Activated T-cell treated with anti-CD3 and anti-CD28 coated beads, Interleukin-2, amount 50 U/mL, for 4 hours (primary cell): ENCODE results near the gene PRAMEF4. TPM values are rescaled to one million over a fixed set of nuclear protein-coding genes. Genes with fewer than 3 reads are reported as not detected.
"Not testable (repeated sequence)": the region's sequence is repeated elsewhere in the genome, so short reads cannot be mapped to it uniquely, and the experiment has no call there.

ENCODE experiments used
- ATAC-seq, 2 donors: fragments of 200-7000 bp; cut with Tn5 transposase; one replicate each; pipeline ENCODE4 v1.10.0; 2021
- DNase-seq: peaks from one replicate; pipeline ENCODE4 v3.0.0-alpha.2; 2020
- H3K27me3 Mint-ChIP-seq: one replicate; pipeline ENCODE4 v1.8.0; 2021; ENCODE audit warnings: low read depth, mixed read lengths
- H3K36me3 Mint-ChIP-seq: one replicate; pipeline ENCODE4 v1.8.0; 2022; ENCODE audit warnings: mixed read lengths; ENCODE audit not compliant: insufficient read depth
- H3K4me1 Mint-ChIP-seq: one replicate; pipeline ENCODE4 v1.8.0; 2021; ENCODE audit warnings: low read depth, mixed read lengths
- H3K4me3 Mint-ChIP-seq: one replicate; pipeline ENCODE4 v1.8.0; 2021; ENCODE audit warnings: mild to moderate bottlenecking, moderate library complexity, mixed read lengths
- H3K9me3 Mint-ChIP-seq: one replicate; pipeline ENCODE4 v1.8.0; 2021; ENCODE audit warnings: mixed read lengths
- total RNA-seq, 3 donors: library from RNA; stranded (reverse); gene quantifications; one replicate each; pipeline ENCODE4 v1.2.1, GENCODE V29; 2021

Gene PRAMEF4
- total RNA-seq, result not detected

GRCh38 chr1:12886101-12886500, at the start of gene PRAMEF4:
TSS of gene PRAMEF4 (minus strand) at chr1:12886201. CDS start at chr1:12883394, 2,807 bp downstream.
- not testable (repeated sequence) for DNase-seq, H3K4me3 Mint-ChIP-seq, ATAC-seq, H3K27me3 Mint-ChIP-seq, H3K4me1 Mint-ChIP-seq, H3K9me3 Mint-ChIP-seq, H3K36me3 Mint-ChIP-seq

GRCh38 chr1:12924368-12924767, 38.4 kb upstream of the PRAMEF4 start:
- DNase-seq, H3K4me1 Mint-ChIP-seq, H3K27me3 Mint-ChIP-seq, H3K4me3 Mint-ChIP-seq, ATAC-seq, H3K9me3 Mint-ChIP-seq, H3K36me3 Mint-ChIP-seq: not testable (repeated sequence)

- ATAC-seq, H3K4me3 Mint-ChIP-seq, H3K36me3 Mint-ChIP-seq, H3K27me3 Mint-ChIP-seq, DNase-seq, H3K4me1 Mint-ChIP-seq, H3K9me3 Mint-ChIP-seq: not testable (repeated sequence)
Measured at GRCh38 chr1:12921749-12922148, 35.7 kb upstream of the PRAMEF4 start.

GRCh38 chr1:12916310-12916709, 30.3 kb upstream of the PRAMEF4 start, which contains the start of gene PRAMEF7:
TSS of gene PRAMEF7 (plus strand) at chr1:12916610. CDS start at chr1:12917693, 1,083 bp downstream.
- not testable (repeated sequence) for H3K4me1 Mint-ChIP-seq, H3K27me3 Mint-ChIP-seq, H3K36me3 Mint-ChIP-seq, DNase-seq, ATAC-seq, H3K4me3 Mint-ChIP-seq, H3K9me3 Mint-ChIP-seq

GRCh38 chr1:12903793-12904572, 18.0 kb upstream of the PRAMEF4 start:
- DNase-seq, H3K9me3 Mint-ChIP-seq, ATAC-seq, H3K4me1 Mint-ChIP-seq, H3K27me3 Mint-ChIP-seq, H3K4me3 Mint-ChIP-seq, H3K36me3 Mint-ChIP-seq: not testable (repeated sequence)

GRCh38 chr1:12899186-12899585, 13.2 kb upstream of the PRAMEF4 start:
- not testable (repeated sequence) for H3K36me3 Mint-ChIP-seq, H3K27me3 Mint-ChIP-seq, DNase-seq, H3K9me3 Mint-ChIP-seq, ATAC-seq, H3K4me1 Mint-ChIP-seq, H3K4me3 Mint-ChIP-seq

GRCh38 chr1:12898170-12898569, 12.2 kb upstream of the PRAMEF4 start, which contains the start of gene PRAMEF10:
TSS of gene PRAMEF10 (minus strand) at chr1:12898270. CDS start at chr1:12895847, 2,423 bp downstream.
- DNase-seq, H3K4me3 Mint-ChIP-seq, H3K4me1 Mint-ChIP-seq, H3K27me3 Mint-ChIP-seq, H3K9me3 Mint-ChIP-seq, H3K36me3 Mint-ChIP-seq, ATAC-seq: not testable (repeated sequence)

GRCh38 chr1:12878453-12878852, 7.5 kb downstream of the PRAMEF4 start:
- H3K27me3 Mint-ChIP-seq, H3K36me3 Mint-ChIP-seq, H3K9me3 Mint-ChIP-seq, H3K4me3 Mint-ChIP-seq, H3K4me1 Mint-ChIP-seq, ATAC-seq, DNase-seq: not testable (repeated sequence)

- not testable (repeated sequence) for H3K9me3 Mint-ChIP-seq, H3K4me1 Mint-ChIP-seq, H3K27me3 Mint-ChIP-seq, H3K4me3 Mint-ChIP-seq, H3K36me3 Mint-ChIP-seq, ATAC-seq, DNase-seq
Measured at GRCh38 chr1:12863131-12863880, 22.7 kb downstream of the PRAMEF4 start.

- not testable (repeated sequence) for H3K4me3 Mint-ChIP-seq, H3K36me3 Mint-ChIP-seq
- H3K27me3 Mint-ChIP-seq, result peaks cover 11% of the 10 kb centered on the region
Measured at GRCh38 chr1:12856786-12857185, 29.2 kb downstream of the PRAMEF4 start, which contains the start of gene PRAMEF2. TSS of gene PRAMEF2 (plus strand) at chr1:12857086. CDS start at chr1:12859010, 1,924 bp downstream.

GRCh38 chr1:12851779-12852178, 34.2 kb downstream of the PRAMEF4 start:
- DNase-seq (no peak), ATAC-seq (no peak)
- Mint-ChIP-seq H3K27me3 (peaks cover 22% of the 10 kb centered on the region), H3K4me3 (no peak overlapping the region), H3K4me1 (no peaks in the 10 kb centered on the region), H3K9me3 (no peaks in the 10 kb centered on the region), H3K36me3 (no peaks in the 10 kb centered on the region)

More at GRCh38 chr1:12856786-12857185, 29.2 kb downstream of the PRAMEF4 start, which contains the start of gene PRAMEF2:
- not testable (repeated sequence) for ATAC-seq, DNase-seq, H3K9me3 Mint-ChIP-seq, H3K4me1 Mint-ChIP-seq

- not testable (repeated sequence) for H3K36me3 Mint-ChIP-seq, DNase-seq, ATAC-seq, H3K9me3 Mint-ChIP-seq, H3K4me1 Mint-ChIP-seq, H3K4me3 Mint-ChIP-seq
- peaks cover 18% of the 10 kb centered on the region for H3K27me3 Mint-ChIP-seq
Measured at GRCh38 chr1:12848620-12849019, 37.4 kb downstream of the PRAMEF4 start, which contains the start of gene HNRNPCL1. TSS of gene HNRNPCL1 (minus strand) at chr1:12848720. CDS start at chr1:12848289, 431 bp downstream.

- H3K27me3 Mint-ChIP-seq, result peaks cover 16% of the 10 kb centered on the region
- H3K9me3 Mint-ChIP-seq, DNase-seq, H3K36me3 Mint-ChIP-seq, ATAC-seq, H3K4me1 Mint-ChIP-seq, H3K4me3 Mint-ChIP-seq: not testable (repeated sequence)
Measured at GRCh38 chr1:12833251-12833650, 52.8 kb downstream of the PRAMEF4 start.

- H3K27me3 Mint-ChIP-seq, result peaks cover 15% of the 10 kb centered on the region
- not testable (repeated sequence) for DNase-seq, H3K4me1 Mint-ChIP-seq, H3K36me3 Mint-ChIP-seq, ATAC-seq, H3K4me3 Mint-ChIP-seq, H3K9me3 Mint-ChIP-seq
Measured at GRCh38 chr1:12831310-12831709, 54.7 kb downstream of the PRAMEF4 start, which contains the start of gene PRAMEF11. TSS of gene PRAMEF11 (minus strand) at chr1:12831410. CDS start at chr1:12828789, 2,621 bp downstream.
